Measurements from ENCODE around the gene RELB.

Gene RELB

DNA sequence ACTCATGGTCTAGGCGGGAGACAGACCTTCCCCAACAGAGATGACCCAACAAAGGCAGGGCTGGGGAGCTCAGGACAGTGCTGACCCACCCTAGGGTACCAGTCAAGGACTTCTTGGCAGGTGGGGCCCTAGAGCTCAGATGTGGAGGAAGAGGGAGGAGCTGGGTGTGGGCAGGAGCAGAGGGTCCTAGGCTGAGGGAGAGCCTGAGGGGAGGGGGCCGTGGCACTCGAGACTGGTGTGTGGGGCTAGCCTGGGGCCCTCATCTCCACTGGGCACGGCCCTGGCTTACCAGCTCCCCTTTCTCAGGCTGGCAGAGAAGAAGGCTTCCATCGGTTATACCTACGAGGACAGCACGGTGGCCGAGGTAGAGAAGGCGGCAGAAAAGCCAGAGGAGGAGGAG is 56.2 kb downstream of the RELB start:
- no peak for DNase-seq

DNA sequence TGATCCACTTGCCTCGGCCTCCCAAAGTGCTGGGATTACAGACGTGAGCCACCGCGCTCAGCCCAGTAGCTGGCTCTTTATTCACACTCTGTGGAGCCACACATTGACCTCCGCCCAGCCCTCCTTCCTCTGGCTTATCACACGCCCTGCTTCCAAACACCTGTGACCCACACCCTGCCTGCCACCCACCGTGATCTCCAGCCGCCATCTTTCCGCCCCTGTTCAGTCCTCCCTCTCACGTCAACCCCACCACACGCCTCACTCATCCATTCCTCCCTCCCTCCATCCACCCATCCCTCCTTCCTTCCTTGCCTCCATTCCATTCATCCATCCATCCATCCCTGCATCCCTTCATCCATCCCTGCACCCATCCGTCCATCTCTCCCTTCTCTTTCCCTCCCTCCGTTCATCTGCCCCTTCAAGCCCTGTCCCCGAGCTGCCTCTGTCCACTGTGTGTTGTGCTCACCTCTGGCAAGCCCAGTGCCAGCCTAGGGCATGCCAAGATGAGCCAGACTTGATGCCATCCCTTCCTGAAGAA is 57.4 kb downstream of the RELB start:
- no peak for DNase-seq

DNA sequence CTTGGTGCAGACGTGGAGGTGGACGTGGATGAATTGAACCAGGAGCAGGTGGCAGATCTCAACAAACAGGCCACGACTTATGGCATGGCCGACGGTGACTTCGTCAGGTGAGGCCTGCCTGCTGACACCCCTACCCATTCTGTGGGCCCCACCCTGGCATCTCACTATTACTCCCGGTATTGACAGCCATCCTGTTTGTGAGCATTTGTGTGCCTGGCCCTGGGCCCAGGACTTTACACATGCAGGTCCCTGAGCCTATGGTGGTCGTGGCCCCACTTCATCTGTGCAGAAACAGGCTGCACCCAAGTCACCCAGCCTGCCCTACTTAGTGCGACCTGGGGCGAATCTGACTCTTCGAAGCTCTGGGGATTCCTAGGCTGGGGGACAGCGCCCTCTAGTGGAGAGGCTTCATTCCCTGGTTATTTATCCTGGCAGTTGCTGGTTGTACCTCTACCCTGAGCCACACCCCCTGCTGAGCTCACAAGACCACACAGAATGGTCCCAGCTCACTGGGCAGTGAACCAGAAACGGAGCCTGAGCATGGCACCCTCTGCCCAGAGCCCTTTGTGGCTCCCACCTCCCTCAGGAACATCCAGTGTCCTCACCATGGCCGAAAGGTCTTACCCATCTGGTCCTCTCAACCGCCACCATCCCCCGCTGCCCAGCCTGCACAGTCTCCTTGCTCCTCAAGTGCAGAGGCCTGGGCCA is 58.1 kb downstream of the RELB start:
- DNase-seq, result peak in 54 of 58 donors; percentile 25 to 87 (median 55)

DNA sequence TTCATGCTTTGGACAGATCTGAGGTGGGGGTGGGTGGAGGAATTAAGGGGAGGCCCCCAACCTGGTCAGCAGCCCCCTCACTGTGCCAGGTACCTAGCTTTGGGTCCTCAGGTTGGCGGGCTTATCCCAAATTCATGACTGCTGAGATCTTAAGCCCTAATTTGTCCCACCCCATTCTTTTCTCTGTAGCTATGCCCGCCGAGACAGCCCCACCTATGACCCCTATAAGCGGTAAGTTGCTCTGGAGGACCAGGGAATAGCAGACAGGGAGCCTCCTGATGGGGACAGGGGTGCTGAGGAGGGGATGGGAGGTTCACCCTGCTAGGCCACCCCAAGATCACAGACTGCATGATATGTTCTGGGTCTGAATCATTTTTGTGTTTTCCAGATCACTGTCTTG is 60.7 kb downstream of the RELB start:
- DNase-seq, result no peak

DNA sequence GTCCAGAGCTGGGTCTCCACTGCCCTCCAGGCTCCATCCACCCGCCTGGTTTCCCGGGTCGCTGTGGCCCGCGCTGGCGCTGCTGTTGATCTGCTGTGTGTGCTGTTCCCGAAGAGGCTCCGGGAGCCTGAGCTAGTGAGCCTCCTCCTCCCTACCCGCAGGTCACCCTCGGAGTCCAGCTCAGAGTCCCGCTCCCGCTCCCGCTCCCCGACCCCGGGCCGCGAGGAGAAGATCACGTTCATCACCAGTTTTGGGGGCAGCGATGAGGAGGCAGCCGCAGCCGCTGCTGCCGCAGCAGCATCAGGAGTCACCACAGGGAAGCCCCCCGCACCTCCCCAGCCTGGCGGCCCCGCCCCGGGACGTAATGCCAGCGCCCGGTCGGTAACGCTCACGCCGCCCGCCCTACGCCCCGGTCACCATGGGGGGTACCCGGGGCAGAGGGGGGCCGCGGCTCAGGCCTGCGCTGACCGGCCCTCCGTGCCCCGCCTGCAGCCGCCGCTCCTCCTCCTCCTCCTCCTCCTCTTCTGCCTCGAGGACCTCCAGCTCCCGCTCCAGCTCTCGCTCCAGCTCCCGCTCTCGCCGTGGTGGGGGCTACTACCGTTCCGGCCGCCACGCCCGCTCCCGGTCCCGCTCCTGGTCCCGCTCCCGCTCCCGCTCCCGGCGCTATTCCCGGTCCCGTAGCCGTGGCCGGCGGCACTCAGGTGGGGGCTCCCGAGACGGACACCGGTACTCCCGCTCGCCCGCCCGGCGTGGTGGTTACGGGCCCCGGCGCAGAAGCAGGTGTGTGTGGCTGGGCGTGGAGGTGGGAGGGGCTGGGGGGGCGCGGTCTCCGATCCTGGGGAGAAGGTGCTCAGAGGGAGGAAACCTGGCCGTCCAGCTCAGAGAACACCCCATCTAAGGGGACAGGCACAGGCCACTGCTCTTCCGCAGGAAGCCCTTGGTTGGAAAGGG is 62.9 kb downstream of the RELB start:
- DNase-seq, result no peak

DNA sequence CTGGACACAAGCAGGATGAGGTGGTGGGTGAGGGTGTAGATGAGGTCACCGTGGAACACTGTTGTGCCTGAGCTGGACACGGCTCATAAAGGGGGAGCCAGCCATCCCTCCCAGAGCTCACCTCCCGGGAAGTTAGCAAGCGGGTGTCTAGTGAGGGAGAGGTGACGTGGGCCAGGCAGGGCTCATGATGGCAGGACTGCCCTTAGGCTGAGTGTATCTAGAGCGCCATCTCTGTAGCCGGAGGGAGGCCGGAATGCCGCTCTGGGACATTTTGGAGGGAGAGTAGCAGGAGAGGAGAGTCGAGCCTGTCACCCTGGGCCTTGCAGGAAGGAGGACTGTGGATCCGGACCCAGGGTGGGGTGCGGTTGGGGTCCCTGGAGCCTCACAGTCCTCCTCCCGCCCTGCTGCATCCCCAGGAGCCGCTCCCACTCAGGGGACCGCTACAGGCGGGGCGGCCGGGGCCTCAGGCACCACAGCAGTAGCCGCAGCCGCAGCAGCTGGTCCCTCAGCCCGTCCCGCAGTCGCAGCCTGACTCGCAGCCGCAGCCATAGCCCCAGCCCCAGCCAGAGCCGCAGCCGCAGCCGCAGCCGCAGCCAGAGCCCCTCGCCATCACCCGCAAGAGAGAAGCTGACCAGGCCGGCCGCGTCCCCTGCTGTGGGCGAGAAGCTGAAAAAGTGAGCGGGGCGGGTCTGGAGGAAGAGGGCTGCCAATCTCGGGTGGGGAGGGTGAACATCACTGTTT is 65.8 kb downstream of the RELB start:
- DNase-seq, result no peak

DNA sequence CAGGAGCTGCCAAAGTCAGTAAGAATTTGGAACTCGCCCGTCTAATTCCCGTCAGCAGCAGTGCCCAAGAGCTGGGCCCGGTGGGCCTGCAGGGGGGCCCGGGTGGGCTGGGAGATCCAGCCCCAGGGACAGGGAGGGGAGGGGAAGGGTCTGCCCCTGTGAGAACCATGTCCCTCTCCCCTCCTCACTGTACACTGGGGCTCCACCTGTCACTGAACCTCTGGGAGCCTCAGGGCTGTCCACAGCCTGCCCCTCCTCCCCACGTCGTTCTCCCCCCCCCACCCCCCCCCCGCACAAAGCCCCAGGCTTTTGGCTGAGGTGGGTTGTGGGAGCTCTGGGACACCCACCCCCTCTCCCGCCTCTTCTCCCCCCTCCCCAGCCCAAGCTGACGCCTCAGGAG is 66.8 kb downstream of the RELB start:
- DNase-seq, result no peak

DNA sequence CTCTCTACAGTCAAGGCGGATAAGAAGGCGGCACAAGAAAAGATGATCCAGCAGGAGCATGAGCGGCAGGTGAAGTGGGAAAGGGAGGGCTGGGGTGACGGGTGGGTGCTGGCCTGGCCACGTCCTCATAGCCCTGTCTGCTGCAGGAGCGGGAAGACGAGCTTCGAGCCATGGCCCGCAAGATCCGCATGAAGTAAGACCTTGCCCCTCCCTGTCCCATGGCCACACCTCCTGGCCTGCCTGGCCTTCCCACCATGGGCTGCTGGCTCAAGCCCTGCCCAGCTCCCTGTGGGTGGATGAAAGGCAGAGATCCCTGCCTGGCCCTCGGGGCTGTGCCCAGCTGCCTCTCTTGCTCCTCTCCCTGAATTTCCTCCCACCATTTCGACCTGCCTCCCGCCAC is 67.8 kb downstream of the RELB start:
- DNase-seq, result no peak

DNA sequence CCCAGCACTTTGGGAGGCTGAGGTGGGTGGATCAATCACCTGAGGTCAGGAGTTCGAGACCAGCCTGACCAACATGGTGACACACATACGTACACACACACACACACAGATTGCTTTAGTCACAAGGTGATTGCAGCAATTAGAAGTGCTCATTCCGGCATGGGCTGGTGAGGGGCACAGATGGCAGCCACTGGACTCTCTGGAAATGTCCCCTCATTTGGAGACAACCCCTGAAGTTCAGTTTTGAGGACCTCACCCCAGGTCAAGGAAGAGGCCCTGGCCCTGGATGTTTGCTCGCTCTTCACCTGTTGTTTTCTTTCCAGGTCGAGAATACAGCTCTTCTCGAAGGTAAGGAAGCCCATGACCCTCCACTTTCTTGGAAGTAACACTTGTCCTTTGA is 69.0 kb downstream of the RELB start:
- no peak for DNase-seq

DNA sequence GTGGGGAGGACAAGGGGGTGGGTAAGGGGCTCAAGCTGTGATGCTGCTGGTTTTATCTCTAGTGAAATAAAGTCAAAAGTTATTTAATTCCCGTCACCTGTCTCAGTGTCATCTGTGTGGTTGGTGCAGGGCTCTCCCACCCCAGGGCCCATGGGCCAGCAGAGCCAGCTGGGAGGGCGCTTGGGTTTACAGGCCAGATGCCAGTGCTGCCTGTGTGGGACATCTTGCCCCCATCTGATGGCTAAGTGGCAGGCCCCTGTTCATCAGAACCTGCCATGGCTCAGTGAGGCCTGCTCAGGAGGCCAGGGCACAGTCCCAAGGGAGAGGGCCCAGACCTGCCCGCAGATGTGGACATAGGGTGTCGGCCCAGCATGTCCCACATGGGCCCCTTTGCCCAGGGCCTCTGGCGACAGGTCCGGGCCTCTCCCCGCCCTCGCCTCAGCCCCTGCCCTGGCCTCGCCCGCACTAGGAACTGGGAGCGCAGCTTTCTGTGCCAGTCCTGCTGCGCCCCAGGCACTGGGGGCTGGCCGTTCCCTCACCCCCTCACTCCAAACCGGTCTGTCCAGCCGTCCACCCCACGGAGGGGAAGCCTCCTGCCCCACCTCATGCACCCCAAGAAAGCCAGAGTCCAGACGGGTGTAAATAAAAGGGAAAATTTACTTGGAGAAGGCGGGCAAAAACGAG is 69.7 kb downstream of the RELB start:
- DNase-seq, result no peak

DNA sequence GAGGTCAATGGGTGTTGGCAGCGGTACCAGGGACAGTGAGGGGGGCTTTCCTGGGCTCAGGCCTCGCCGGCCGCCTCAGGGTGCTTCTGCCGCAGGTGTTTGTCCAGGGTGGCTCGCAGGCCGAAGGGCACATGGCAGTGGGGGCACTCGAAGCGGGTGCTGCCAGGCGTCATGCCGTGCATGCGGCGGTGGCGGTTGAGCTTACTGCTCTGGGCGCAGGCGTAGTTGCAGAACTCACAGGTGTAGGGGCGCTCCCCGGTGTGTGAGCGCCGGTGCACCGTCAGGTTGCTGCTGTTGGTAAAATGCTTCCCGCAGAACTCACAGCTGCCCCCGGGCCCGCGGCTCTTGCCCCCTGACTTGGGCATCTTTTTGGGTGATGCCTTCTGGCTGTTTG is 70.3 kb downstream of the RELB start:
- DNase-seq, result no peak

DNA sequence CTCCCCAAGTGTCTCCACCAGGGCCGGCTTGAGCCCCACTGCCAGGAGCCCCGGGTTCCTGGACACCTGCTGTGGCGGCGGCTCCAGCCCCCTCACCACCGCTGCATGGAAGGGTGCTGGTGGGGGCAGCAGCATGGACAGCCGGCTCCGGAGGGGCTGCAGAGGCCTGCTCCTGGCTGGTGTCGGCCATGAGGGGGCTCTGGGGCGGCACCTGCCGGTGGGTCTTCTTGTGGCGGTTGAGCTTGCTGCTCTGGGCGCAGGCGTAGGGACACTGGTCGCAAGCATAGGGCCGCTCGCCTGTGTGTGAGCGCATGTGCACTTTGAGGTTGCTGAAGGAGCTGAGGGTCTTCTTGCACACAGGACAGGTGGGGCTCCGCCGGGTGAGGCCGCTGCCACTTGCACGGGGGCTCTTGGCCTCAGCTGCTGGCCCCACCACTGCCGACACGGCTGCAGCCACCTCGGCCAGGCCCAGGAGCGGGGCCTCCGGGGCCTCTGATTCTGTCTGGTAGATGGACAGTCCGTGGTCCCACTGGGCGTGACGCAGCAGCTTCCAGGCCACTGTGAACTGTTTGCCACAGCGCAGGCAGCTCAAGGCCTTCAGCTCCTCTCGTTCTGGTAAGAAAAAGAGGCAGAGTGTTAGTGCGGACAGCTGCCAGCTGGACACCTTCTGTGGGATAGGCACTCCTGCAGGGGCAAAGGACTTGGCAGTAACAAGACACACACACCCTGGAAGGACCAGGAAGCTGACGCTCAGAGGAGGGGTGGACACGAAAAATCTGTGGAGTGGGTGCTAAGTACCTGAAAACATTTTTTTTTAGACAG is 70.9 kb downstream of the RELB start:
- DNase-seq, result peak in 1 of 58 donors; percentile 7

DNA sequence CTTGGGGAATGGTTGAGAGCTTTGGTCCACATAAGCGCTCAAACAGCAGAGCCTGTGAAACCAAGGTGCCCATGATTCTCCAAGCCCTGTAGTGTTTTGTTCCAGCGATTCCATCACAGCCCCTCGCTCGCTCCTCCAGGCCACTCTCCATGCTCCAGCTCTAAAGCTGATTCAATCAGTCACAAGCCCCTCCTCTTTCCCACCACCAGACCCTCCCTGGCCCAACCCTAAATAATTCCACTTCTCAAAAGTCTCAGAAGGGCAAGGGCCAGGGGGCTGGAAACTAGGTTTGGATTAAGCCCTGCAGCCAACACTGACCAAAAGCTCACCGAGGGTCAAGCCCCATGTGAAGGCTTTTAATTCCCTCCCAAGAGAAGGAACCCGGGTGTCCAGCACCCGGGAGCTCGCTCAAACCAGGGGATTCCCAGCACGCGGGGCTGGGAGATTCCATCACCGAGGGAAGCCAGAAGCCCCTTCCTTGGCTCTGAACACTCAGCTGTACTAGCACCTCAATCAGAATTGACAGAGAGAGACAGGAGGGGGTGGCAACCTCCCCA is 73.6 kb downstream of the RELB start:
- DNase-seq, result no peak

DNA sequence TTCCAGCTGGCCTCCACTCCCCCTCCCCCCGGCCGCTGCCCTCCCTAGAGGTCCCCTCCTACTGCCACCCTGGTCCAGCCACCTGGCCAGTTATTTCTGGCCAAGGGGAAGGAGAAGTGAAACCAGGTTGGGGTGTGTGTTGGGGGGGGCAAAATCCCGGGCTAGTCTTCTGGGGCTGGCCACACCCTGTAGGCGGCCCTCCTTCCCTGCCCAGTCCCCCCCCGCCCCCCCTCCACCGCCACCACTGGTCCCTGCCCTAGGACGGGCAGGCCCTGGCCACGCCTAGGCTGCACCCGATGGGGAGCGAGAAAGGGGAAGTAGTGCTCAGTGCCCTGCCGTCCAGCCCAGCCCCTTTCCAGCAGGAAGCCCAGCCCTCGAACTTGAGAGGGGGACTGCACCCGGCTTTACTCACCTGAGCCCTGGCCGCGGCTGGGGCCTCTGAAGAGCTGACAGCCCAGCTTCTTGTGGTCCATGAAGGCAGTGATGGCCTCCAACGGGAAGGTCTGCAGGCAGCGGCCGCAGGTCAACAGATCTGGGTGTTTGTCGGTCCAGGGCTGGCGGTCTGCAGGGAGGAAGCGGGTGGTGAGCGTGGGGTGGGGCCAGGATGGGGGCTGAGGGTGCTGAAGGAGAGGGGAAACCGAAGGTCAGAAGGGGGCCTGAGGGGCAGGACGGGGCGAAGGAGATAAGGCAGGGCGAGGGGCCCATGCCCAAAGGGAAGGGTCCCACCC is 74.2 kb downstream of the RELB start:
- DNase-seq, result peak in 32 of 58 donors; percentile 4 to 54 (median 27)

DNA sequence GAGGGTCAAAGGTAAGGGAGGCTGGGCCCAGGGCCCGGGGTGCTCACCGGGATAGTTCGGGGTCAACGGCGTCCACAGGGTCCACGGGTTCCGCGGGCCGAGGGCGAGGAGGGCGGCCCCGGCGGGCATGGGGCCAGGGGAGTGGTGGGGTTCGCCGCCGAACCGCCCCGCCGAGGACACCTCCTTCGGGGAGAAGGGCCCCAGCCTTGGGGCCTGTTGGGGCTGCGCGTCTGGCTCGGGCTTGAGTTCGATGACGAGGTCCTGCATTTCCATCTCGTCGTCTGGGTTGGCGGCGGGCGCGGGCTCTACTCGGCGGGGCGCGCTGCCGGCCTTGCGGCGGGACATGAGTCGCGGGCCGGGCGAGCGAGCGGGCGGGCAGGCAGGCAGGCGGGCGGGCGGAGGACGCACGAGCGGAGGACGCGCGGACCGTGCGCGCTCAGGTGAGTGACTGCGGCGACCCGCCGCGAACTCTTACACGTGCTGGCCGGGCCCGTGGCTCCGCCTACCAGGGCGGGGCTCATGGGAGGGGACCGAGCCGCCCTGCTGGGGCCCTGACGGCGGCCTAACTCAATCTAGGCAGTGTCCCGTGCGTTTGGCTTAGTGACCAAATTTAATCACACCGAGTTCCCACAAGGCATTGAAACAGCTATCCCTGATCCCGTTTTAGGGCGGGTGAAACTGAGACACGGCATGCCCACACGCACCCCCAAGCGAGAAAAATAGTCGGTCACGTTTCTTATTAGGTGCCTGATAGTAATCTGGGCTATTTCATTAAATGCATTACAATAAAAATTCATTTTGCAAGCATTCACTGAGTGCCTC is 75.0 kb downstream of the RELB start, which contains the start of gene ZNF296:
TSS of gene ZNF296 (minus strand) at position 450 of the 822 bp plus-strand sequence. CDS start at position 345, 105 bp downstream.
- DNase-seq, result peak in 14 of 58 donors; percentile 0 to 40 (median 8)

DNA sequence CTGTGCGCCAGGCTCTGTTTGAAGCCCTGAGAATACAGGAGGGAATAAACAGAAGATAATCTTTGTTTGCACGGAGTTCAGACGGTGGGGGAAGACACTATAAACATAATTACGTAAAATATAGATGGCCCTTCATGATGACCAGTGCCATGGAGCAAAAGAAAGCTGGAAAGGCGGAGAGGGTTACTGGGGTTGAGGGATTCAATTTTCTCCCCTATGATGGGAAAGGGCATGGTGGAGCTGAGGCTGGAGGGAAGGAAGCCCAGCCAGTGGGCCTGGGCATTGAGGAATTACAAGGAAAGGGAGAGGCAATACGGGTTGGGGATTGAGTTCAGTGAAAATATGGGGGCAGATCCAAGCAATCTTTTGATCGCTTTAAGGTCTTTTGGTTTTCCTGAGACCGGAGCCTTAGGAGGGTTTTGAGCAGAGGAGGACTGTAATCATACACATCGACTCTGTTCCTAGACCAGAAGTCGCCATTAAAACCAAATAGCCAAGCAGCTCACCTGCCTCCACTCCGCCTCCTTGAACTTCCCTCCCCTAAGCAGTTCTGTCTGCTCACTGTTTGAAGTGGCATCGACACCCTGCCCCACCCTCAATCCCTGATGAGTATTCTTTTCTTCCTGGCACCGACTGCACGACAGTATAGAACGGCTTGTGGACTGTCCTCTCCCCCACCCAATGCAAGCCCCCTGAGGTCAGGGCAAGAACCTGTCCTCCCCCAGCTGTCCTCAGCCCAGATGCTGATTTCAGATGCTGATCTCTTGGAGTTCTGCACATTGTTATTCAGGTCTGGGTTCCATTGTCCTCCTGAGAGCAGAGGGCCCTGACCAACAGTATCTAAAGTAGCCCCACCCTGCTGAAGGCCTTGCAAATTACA is 75.8 kb downstream of the RELB start:
- DNase-seq, result no peak

All from anterior cingulate cortex (tissue), 58 donors.